ENCODE data around the gene RPUSD1.

The RPUSD1 gene

GRCh38 chr16:804193-805048 is 16.2 kb upstream of the RPUSD1 start:
- Histone ChIP-seq H4K20me1 (ENCODE audit: insufficient read depth) (no peaks in the 10 kb centered on the region), H3K9ac (no peak overlapping the region), H3K36me3 (ENCODE audit: insufficient read depth) (no peaks in the 10 kb centered on the region), H3K4me3 (IDR thresholded peaks at IDR 0.05; ENCODE audit: insufficient read depth, low read depth, low read length) (no peak overlapping the region), H2AFZ (ENCODE audit: low read depth) (no peak overlapping the region), H3K27me3 (ENCODE audit: insufficient read depth, low read depth) (peaks cover 64% of the 10 kb centered on the region), H3K79me2 (ENCODE audit: insufficient read depth, low read depth) (no peaks in the 10 kb centered on the region), H3K4me2 (no peak overlapping the region), H3K4me1 (ENCODE audit: low read depth, poor library complexity, severe bottlenecking) (no peaks in the 10 kb centered on the region), H3K27ac (no peak overlapping the region)
- no peak for TF ChIP-seq CTCF (conservative IDR thresholded peaks at IDR 0.05; ENCODE audit: low read depth, low read length)

- no peak overlapping the region for H3K4me3 ChIP-seq (IDR thresholded peaks at IDR 0.05; ENCODE audit: insufficient read depth, low read depth, low read length)
- H3K4me1 ChIP-seq (ENCODE audit: low read depth, poor library complexity, severe bottlenecking): no peaks in the 10 kb centered on the region
- no peak overlapping the region for H2AFZ ChIP-seq (ENCODE audit: low read depth)
- no peak for TF ChIP-seq CTCF (conservative IDR thresholded peaks at IDR 0.05; ENCODE audit: low read depth, low read length)
- no peak overlapping the region for H3K4me2 ChIP-seq
- no peaks in the 10 kb centered on the region for H3K36me3 ChIP-seq (ENCODE audit: insufficient read depth)
- no peaks in the 10 kb centered on the region for H4K20me1 ChIP-seq (ENCODE audit: insufficient read depth)
- no peaks in the 10 kb centered on the region for H3K79me2 ChIP-seq (ENCODE audit: insufficient read depth, low read depth)
- H3K27me3 ChIP-seq (ENCODE audit: insufficient read depth, low read depth): peaks cover 64% of the 10 kb centered on the region
- no peak overlapping the region for H3K9ac ChIP-seq
- no peak overlapping the region for H3K27ac ChIP-seq
Measured at GRCh38 chr16:803754-804080, 15.5 kb upstream of the RPUSD1 start.

GRCh38 chr16:802914-803753 is 15.0 kb upstream of the RPUSD1 start:
- H3K9ac ChIP-seq: no peak overlapping the region
- TF ChIP-seq CTCF (conservative IDR thresholded peaks at IDR 0.05; ENCODE audit: low read depth, low read length): no peak
- H3K27me3 ChIP-seq (ENCODE audit: insufficient read depth, low read depth): peaks cover 64% of the 10 kb centered on the region

GRCh38 chr16:802461-802860 is 14.3 kb upstream of the RPUSD1 start:
- no peaks in the 10 kb centered on the region for H4K20me1 ChIP-seq (ENCODE audit: insufficient read depth)
- no peak overlapping the region for H3K4me3 ChIP-seq (IDR thresholded peaks at IDR 0.05; ENCODE audit: insufficient read depth, low read depth, low read length)
- no peak overlapping the region for H3K27ac ChIP-seq
- H3K4me2 ChIP-seq: no peak overlapping the region
- no peak for TF ChIP-seq CTCF (conservative IDR thresholded peaks at IDR 0.05; ENCODE audit: low read depth, low read length)
- no peaks in the 10 kb centered on the region for H3K4me1 ChIP-seq (ENCODE audit: low read depth, poor library complexity, severe bottlenecking)
- no peak overlapping the region for H2AFZ ChIP-seq (ENCODE audit: low read depth)
- peaks cover 67% of the 10 kb centered on the region for H3K27me3 ChIP-seq (ENCODE audit: insufficient read depth, low read depth)
- no peaks in the 10 kb centered on the region for H3K36me3 ChIP-seq (ENCODE audit: insufficient read depth)
- no peaks in the 10 kb centered on the region for H3K79me2 ChIP-seq (ENCODE audit: insufficient read depth, low read depth)
- H3K9ac ChIP-seq: no peak overlapping the region

More at GRCh38 chr16:802914-803753, 15.0 kb upstream of the RPUSD1 start:
- Histone ChIP-seq H3K4me1 (ENCODE audit: low read depth, poor library complexity, severe bottlenecking) (no peaks in the 10 kb centered on the region), H4K20me1 (ENCODE audit: insufficient read depth) (no peaks in the 10 kb centered on the region), H3K4me2 (no peak overlapping the region), H3K79me2 (ENCODE audit: insufficient read depth, low read depth) (no peaks in the 10 kb centered on the region), H3K4me3 (IDR thresholded peaks at IDR 0.05; ENCODE audit: insufficient read depth, low read depth, low read length) (no peak overlapping the region), H3K36me3 (ENCODE audit: insufficient read depth) (no peaks in the 10 kb centered on the region), H3K27ac (no peak overlapping the region), H2AFZ (ENCODE audit: low read depth) (no peak overlapping the region)
